ENCODE results near the gene SPTBN2.

The SPTBN2 gene

DNA sequence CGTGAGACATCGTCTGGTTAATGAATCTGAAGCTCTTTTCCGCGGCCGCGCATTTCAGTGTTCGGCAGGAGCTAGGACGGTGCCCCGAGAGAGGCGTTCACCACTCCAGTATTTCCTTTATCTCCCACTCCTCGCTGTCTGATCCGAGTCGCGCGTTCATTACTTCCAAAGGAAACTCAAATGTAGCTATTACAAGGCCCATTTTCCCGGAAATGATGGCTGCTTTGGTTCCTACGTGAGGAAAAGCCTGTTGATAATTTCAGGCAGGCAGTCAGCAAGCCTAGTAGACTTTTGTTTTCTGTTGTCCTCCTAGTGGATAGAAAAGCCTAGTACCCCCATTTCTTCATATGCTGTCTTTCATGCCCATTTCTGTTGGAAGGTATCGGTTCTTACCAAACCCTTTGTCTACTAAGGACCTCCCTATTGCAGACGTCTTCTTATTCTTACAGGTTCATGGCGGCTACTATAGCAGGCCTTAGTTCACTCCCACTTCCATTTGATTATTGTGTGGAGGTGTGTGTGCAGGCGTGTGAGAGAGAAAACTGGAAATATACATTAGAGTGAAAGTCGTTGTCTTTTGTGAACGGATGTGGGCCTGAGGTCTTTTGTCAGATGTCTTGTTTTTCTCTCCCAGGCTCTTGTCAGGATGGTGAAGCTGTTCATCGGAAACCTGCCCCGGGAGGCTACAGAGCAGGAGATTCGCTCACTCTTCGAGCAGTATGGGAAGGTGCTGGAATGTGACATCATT, 89.8 kb downstream of the SPTBN2 start:
- ATAC-seq, result no peak
- DNase-seq, result no peak

DNA sequence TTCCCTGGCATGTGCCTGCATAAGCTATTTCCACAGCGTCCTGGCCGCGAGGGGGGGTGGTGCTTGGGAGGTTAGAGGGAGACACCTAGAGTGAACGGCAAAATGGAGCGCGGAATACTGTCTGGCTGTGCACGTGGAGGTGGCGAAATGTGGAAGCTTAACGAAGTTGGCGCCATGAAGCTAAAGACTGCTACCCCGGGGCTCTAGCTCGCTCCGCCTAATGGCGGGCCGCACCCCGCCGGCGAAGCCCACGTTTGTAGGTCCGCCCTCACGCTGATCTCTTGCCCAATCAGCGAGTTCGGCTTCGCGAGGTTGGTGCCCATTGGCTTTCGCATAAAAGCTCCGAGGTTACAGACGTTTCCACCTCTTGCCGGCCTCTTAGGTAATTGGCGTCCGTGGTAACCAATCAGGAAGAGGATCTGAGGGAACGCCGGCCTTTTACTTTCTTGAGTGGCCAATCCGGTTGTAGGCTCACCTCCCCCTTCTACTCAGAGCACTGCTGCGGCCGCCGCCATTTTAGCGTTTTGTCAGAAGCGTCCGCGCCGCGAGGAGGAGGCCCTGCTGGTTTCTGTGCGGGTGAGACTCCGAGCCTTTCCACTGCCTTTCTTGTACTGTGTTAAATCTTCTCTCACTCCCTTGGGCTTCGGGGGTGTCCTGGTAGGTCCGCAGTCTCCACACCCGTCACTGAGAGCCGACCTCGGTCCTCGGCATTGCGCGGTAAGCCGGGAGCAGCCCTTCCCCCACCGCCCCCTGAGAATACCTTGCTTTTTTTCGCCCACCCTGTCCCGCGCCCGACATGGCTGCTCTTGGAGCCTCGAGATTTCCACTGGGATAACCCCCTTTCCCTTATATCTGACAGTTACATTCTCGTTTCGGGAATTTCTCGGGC, 90.6 kb downstream of the SPTBN2 start, which contains the start of gene RBM4:
TSS of gene RBM4 (plus strand) at position 527 of the 889 bp plus-strand sequence. CDS start 1,009 bp downstream, outside the sequence.
- DNase-seq, result peak; percentile 94
- ATAC-seq, result peak; percentile 97

DNA sequence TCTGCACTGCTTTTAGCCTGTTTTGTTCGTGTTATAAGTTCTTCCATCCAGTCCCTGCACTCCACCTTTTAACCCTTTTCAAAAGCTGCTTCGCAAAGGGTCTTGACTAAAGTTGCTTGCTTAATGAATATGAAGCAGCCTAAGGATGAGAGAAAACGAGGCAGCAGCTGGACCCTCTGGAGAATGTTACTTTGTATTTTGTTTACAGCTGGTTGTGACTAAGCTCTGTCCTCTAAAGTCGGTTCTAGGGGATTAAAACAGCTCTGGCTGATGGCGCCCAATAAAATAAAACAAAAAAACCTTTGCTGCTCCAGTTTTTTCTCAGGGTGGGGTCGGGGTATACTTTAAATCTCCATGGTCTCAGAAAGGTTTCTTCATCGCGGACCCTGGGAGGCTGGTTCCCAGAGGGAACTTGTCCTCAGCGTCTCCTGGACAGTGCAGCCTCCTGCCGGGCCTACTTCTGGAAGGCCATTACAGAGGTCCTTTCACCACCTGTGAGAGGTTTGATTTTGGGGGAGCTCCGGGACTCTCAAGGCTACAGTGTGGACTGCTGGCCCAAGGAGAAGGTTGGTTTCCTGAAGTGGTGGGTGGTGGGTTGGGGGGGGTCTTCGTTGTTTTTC, 91.3 kb downstream of the SPTBN2 start:
- DNase-seq, result no peak
- no peak for ATAC-seq

DNA sequence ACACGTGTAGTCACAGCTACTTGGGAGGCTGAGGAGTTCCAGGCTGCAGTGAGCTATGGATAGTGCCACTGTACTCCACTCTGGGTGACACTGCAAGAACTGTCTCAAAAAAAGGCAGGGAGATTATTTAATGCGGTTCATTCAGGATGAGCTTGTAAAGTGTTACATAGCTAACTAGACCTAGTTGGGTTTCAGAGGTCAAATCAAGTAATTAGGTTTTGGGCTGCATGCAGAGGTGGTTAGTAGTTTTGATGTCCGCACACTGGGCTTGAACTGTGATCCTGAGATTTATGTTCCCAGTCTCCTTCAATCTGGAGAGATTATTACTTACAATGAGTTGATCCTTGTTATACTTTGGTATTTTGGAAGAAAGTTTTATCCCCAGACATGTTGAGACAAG, 92.6 kb downstream of the SPTBN2 start:
- DNase-seq (no peak), ATAC-seq (no peak)

All from stimulated activated naive CD8-positive, alpha-beta T cell treated with anti-CD3 and anti-CD28 coated beads, Interleukin-15, Interleukin-2, amounts not matched to agents 100 U/mL and 50 U/mL, for 24 hours (primary cell).